Body of pancreas (tissue), 4 donors: Measurements from ENCODE around the gene RNU7-1. TPM values are rescaled to one million over a fixed set of nuclear protein-coding genes. Genes with fewer than 3 reads are reported as not detected.

ENCODE experiments used
- ATAC-seq: fragments of 150-250 bp; one replicate; pipeline ENCODE4 v1.9.1; 2016
- DNase-seq, 4 donors: peaks; one replicate each; pipeline ENCODE4 v3.0.0-alpha.2; 2019
- H3K27ac ChIP-seq, 4 donors: fragments of 200-600 bp; sonication (generic); 1 replicate in 3 of 4; 2 replicates in 1 of 4; pipeline versions ENCODE4 v1.5.1 to v1.6.1; 2016 to 2019; ENCODE audit warnings: mild to moderate bottlenecking in 1 of 4, mixed read lengths in 1 of 4, moderate library complexity in 1 of 4
- H3K27me3 ChIP-seq, 2 donors: fragments of 200-600 bp; sonication (generic); one replicate each; pipeline ENCODE4 v1.6.0; 2016; ENCODE audit warnings: mild to moderate bottlenecking in 1 of 2
- H3K36me3 ChIP-seq, 2 donors: fragments of 200-600 bp; sonication (generic); replicated peaks in 1 of 2; 2 replicates each; pipeline ENCODE4 v1.5.1; 2016; ENCODE audit warnings: low read depth in 2 of 2; ENCODE audit not compliant: insufficient read depth in 1 of 2
- H3K4me1 ChIP-seq: fragments of 200-600 bp; sonication (generic); one replicate; pipeline ENCODE4 v1.6.0; 2016
- H3K4me3 ChIP-seq, 2 donors: fragments of 200-600 bp; sonication (generic); 1 replicate in 1 of 2; 2 replicates in 1 of 2; pipeline ENCODE4 v1.5.1; 2016 to 2019
- H3K9me3 ChIP-seq, 3 donors: fragments of 200-600 bp; sonication (generic); 1 replicate in 2 of 3; 2 replicates in 1 of 3; pipeline ENCODE4 v1.5.1; 2016
- POLR2A ChIP-seq, 3 donors: fragments of 450-650 bp; IDR thresholded peaks; one replicate each; pipeline ENCODE4 v1.6.1; 2016; ENCODE audit warnings: antibody characterized with exemption in 3 of 3, mild to moderate bottlenecking in 2 of 3
- WGBS, 2 donors: methylation state at CpG; one replicate each; pipeline ENCODE4 v1.1.5; 2017; 5-methylcytosine and 5-hydroxymethylcytosine counted together
- intact Hi-C: fragments of 100-400 bp; cut with DNase I; formaldehyde crosslinking; loops from one replicate; pipeline ENCODE4 v1.15.1; 2023
- total RNA-seq, 2 donors: library from RNA; depleted of rRNA; stranded (reverse); fragments of >200 nt; gene quantifications; one replicate each; pipeline ENCODE4 v1.1.0, GENCODE V29; 2016
- TF ChIP-seq, protein P1 (sequence below), 7 experiments: fragments of 450-650 bp in 4 of 7; fragments of 200-600 bp in 3 of 7; sonication (generic) in 3 of 7; IDR thresholded peaks; one replicate each; pipeline ENCODE4 v1.5.1; 2016 to 2019; ENCODE audit warnings: antibody characterized with exemption in 7 of 7

RNU7-1 gene
- total RNA-seq, 2 donors from 2014 or later = not detected

DNA sequence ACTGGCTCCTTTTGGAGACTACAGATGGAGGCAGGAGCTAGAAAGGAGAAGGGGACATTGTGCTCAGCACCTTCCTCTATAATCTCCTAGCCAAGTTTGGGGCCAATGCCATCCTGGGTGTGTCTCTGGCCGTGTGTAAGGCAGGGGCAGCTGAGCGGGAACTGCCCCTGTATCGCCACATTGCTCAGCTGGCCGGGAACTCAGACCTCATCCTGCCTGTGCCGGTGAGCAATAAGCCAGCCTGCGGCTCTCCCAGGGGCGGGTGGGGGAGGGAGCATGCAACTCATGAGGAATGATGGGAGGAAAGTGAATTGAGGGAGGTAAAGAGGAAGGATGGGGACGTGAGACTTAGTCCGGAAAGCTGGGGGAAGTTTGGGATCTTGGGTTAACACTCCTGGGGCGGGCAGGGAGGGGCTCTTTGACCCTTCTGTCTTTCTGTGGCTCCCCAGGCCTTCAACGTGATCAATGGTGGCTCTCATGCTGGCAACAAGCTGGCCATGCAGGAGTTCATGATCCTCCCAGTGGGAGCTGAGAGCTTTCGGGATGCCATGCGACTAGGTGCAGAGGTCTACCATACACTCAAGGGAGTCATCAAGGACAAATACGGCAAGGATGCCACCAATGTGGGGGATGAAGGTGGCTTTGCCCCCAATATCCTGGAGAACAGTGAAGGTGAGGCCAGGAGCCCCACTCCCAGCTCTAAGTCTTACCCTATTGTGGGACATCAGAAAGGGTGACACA lies 26.0 kb upstream of the RNU7-1 start:
- H3K4me1 ChIP-seq = peaks cover 17% of the 10 kb centered on the region
- H3K4me3 ChIP-seq = no peak overlapping the region
- intact Hi-C loops = no loop called here
- ATAC-seq (no peak), DNase-seq (no peak)
- H3K9me3 ChIP-seq = no peaks in the 10 kb centered on the region
- no peak overlapping the region for H3K27ac ChIP-seq
- H3K36me3 ChIP-seq = no peaks in the 10 kb centered on the region
- H3K27me3 ChIP-seq = peaks cover 0 to 15% of the 10 kb centered on the region in 2 donors
- TF ChIP-seq POLR2A (IDR thresholded peaks at IDR 0.05) = no peak
- TF ChIP-seq, protein P1, sequence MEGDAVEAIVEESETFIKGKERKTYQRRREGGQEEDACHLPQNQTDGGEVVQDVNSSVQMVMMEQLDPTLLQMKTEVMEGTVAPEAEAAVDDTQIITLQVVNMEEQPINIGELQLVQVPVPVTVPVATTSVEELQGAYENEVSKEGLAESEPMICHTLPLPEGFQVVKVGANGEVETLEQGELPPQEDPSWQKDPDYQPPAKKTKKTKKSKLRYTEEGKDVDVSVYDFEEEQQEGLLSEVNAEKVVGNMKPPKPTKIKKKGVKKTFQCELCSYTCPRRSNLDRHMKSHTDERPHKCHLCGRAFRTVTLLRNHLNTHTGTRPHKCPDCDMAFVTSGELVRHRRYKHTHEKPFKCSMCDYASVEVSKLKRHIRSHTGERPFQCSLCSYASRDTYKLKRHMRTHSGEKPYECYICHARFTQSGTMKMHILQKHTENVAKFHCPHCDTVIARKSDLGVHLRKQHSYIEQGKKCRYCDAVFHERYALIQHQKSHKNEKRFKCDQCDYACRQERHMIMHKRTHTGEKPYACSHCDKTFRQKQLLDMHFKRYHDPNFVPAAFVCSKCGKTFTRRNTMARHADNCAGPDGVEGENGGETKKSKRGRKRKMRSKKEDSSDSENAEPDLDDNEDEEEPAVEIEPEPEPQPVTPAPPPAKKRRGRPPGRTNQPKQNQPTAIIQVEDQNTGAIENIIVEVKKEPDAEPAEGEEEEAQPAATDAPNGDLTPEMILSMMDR (IDR thresholded peaks at IDR 0.05) = no peak
- WGBS, 2 donors = 73 to 74% methylated on average over 10 to 13 of the region's 14 CpGs

DNA sequence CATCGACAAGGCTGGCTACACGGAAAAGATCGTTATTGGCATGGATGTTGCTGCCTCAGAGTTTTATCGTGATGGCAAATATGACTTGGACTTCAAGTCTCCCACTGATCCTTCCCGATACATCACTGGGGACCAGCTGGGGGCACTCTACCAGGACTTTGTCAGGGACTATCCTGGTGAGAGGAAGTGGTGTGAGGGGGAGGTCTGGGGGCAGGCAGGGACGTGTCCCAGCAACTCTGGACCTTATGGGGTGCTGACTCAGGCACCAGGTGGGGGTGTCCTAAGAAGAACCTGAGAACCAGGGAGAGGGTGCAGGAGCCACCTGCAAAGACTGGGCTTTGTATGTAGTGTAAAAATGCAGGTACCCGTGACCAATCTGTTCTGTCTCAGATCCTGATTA lies 24.0 kb upstream of the RNU7-1 start:
- TF ChIP-seq, protein P1 (IDR thresholded peaks at IDR 0.05) = no peak
- TF ChIP-seq POLR2A (IDR thresholded peaks at IDR 0.05) = no peak
- Histone ChIP-seq H3K4me3 (no peak overlapping the region), H3K4me1 (peaks cover 9% of the 10 kb centered on the region), H3K27me3 (peaks cover 0 to 3% of the 10 kb centered on the region in 2 donors), H3K9me3 (no peaks in the 10 kb centered on the region), H3K27ac (no peak overlapping the region), H3K36me3 (no peaks in the 10 kb centered on the region)
- no peak for DNase-seq
- WGBS, 2 donors = 41 to 52% methylated on average over 7 of the region's 7 CpGs
- intact Hi-C loops = no loop called here
- no peak for ATAC-seq

DNA sequence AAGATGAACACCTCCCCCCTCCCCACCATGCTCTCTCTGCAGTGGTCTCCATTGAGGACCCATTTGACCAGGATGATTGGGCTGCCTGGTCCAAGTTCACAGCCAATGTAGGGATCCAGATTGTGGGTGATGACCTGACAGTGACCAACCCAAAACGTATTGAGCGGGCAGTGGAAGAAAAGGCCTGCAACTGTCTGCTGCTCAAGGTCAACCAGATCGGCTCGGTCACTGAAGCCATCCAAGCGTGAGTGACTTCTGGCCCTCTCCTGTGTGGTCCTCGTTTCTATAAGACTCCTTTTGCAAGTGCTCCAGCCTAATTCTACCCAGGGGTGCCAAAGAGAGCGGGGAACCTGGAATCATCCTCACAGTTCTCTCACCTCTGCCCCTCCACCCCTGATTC lies 22.1 kb upstream of the RNU7-1 start:
- Histone ChIP-seq H3K4me3 (no peak overlapping the region), H3K9me3 (no peaks in the 10 kb centered on the region), H3K27me3 (no peaks in the 10 kb centered on the region), H3K27ac (no peak overlapping the region), H3K36me3 (no peaks in the 10 kb centered on the region), H3K4me1 (peaks cover 22% of the 10 kb centered on the region)
- 32 to 63% methylated on average over 7 of the region's 7 CpGs for WGBS, 2 donors
- intact Hi-C loops = no loop called here
- no peak for ATAC-seq
- no peak for TF ChIP-seq POLR2A (IDR thresholded peaks at IDR 0.05)
- TF ChIP-seq, protein P1 (IDR thresholded peaks at IDR 0.05) = no peak
- no peak for DNase-seq

DNA sequence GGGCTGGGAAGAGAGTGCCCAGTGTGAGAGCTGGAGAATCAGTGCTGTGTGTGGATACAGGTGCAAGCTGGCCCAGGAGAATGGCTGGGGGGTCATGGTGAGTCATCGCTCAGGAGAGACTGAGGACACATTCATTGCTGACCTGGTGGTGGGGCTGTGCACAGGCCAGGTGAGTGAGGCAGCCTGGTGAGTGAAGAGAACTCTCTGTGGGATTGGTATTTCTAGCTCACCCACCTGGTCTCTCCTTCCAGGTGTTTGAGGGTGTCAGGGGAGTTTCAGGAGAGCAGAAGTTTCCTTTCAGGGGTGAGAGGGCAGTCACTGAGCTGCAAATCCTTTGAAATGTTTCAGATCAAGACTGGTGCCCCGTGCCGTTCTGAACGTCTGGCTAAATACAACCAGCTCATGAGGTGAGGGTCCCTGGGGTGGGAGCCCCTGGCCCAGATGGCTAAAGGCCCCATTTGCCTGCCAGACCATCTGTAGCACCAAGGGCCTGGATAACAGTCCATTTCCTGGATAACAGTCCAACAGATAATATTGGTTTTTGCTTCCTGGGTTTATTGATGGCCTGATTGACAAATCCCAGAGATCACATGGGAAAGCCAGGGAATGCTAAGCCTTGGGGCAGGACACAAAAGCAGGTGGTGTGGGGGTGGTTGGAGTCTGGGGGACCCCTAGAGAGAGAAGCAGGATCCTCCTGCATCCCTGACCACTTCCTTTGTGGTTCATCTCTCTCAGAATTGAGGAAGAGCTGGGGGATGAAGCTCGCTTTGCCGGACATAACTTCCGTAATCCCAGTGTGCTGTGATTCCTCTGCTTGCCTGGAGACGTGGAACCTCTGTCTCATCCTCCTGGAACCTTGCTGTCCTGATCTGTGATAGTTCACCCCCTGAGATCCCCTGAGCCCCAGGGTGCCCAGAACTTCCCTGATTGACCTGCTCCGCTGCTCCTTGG lies 21.3 kb upstream of the RNU7-1 start:
- 62 to 64% methylated on average over 5 to 9 of the region's 9 CpGs for WGBS, 2 donors
- Histone ChIP-seq H3K9me3 (no peaks in the 10 kb centered on the region), H3K4me3 (no peak overlapping the region), H3K27me3 (no peaks in the 10 kb centered on the region), H3K36me3 (no peaks in the 10 kb centered on the region), H3K27ac (no peak overlapping the region), H3K4me1 (peaks cover 30% of the 10 kb centered on the region)
- TF ChIP-seq, protein P1 (IDR thresholded peaks at IDR 0.05) = no peak
- no peak for TF ChIP-seq POLR2A (IDR thresholded peaks at IDR 0.05)
- ATAC-seq (no peak), DNase-seq (peak in 1 of 4 donors; percentile 46)
- intact Hi-C loops = no loop called here
